Chondrocyte (in vitro differentiated cells): ENCODE results near the gene RCAN2. TPM values are rescaled to one million over a fixed set of nuclear protein-coding genes. Genes with fewer than 3 reads are reported as not detected.

Source experiments
- DNase-seq: peaks from one replicate; pipeline ENCODE4 v3.0.0; 2021; ENCODE audit warnings: mixed read lengths, low spot score
- H3K27ac Mint-ChIP-seq: one replicate; pipeline ENCODE4 v1.8.0; 2021; ENCODE audit warnings: mild to moderate bottlenecking, moderate library complexity, mixed read lengths; ENCODE audit not compliant: unreplicated experiment
- H3K27me3 Mint-ChIP-seq: 2 replicates; pipeline ENCODE4 v1.8.0; 2021; ENCODE audit warnings: low read depth, mixed read lengths
- H3K36me3 Mint-ChIP-seq: 2 replicates; pipeline ENCODE4 v1.8.0; 2021; ENCODE audit warnings: low read depth, mixed read lengths
- H3K4me1 Mint-ChIP-seq: 2 replicates; pipeline ENCODE4 v1.8.0; 2021; ENCODE audit warnings: low read depth, mild to moderate bottlenecking, mixed read lengths
- H3K4me3 Mint-ChIP-seq: one replicate; pipeline ENCODE4 v1.8.0; 2021; ENCODE audit warnings: mild to moderate bottlenecking, moderate library complexity, mixed read lengths; ENCODE audit not compliant: unreplicated experiment
- H3K9me3 Mint-ChIP-seq: 2 replicates; pipeline ENCODE4 v1.8.0; 2021; ENCODE audit warnings: low read depth, mixed read lengths
- CTCF ChIP-seq: fragments of 200-600 bp; sonication (generic); IDR thresholded peaks from 2 replicates; pipeline ENCODE4 v1.5.0; 2021; ENCODE audit warnings: antibody characterized with exemption, mild to moderate bottlenecking, moderate library complexity
- total RNA-seq: library from RNA; stranded (reverse); gene quantifications from 3 replicates; pipeline ENCODE4 v1.2.1, GENCODE V29; 2021

The RCAN2 gene
- total RNA-seq, 1 donor from 2014 or later = 23.8 TPM

GRCh38 chr6:46254946-46255345 lies 236.3 kb downstream of the RCAN2 start:
- Mint-ChIP-seq H3K4me3 (no peak overlapping the region), H3K36me3 (no peaks in the 10 kb centered on the region), H3K27me3 (no peaks in the 10 kb centered on the region), H3K9me3 (no peaks in the 10 kb centered on the region), H3K27ac (no peak overlapping the region), H3K4me1 (no peaks in the 10 kb centered on the region)
- DNase-seq = no peak
- TF ChIP-seq CTCF = no peak

GRCh38 chr6:46254331-46254730 lies 236.9 kb downstream of the RCAN2 start:
- TF ChIP-seq CTCF = no peak
- H3K9me3 Mint-ChIP-seq = no peaks in the 10 kb centered on the region

GRCh38 chr6:46251583-46252339 lies 239.5 kb downstream of the RCAN2 start:
- DNase-seq = no peak
- Mint-ChIP-seq H3K9me3 (no peaks in the 10 kb centered on the region), H3K27me3 (no peaks in the 10 kb centered on the region), H3K36me3 (peaks cover 3% of the 10 kb centered on the region), H3K4me1 (no peaks in the 10 kb centered on the region), H3K27ac (no peak overlapping the region), H3K4me3 (no peak overlapping the region)
- TF ChIP-seq CTCF = no peak

More at GRCh38 chr6:46254331-46254730, 236.9 kb downstream of the RCAN2 start:
- H3K27me3 Mint-ChIP-seq = no peaks in the 10 kb centered on the region
- no peaks in the 10 kb centered on the region for H3K4me1 Mint-ChIP-seq
- no peak overlapping the region for H3K27ac Mint-ChIP-seq
- no peaks in the 10 kb centered on the region for H3K36me3 Mint-ChIP-seq
- no peak for DNase-seq
- H3K4me3 Mint-ChIP-seq = no peak overlapping the region

- H3K27ac Mint-ChIP-seq = no peak overlapping the region
- no peak for DNase-seq
- H3K36me3 Mint-ChIP-seq = peaks cover 10% of the 10 kb centered on the region
- H3K9me3 Mint-ChIP-seq = no peaks in the 10 kb centered on the region
- H3K4me1 Mint-ChIP-seq = no peaks in the 10 kb centered on the region
- no peak overlapping the region for H3K4me3 Mint-ChIP-seq
- H3K27me3 Mint-ChIP-seq = no peaks in the 10 kb centered on the region
- no peak for TF ChIP-seq CTCF
Observed at GRCh38 chr6:46248143-46248542, 243.1 kb downstream of the RCAN2 start.

- no peak overlapping the region for H3K27ac Mint-ChIP-seq
- H3K4me3 Mint-ChIP-seq = no peak overlapping the region
- no peaks in the 10 kb centered on the region for H3K27me3 Mint-ChIP-seq
- DNase-seq = no peak
- no peaks in the 10 kb centered on the region for H3K4me1 Mint-ChIP-seq
- no peaks in the 10 kb centered on the region for H3K9me3 Mint-ChIP-seq
- peaks cover 10% of the 10 kb centered on the region for H3K36me3 Mint-ChIP-seq
- no peak for TF ChIP-seq CTCF
Observed at GRCh38 chr6:46246727-46247126, 244.5 kb downstream of the RCAN2 start.
